Body of pancreas (tissue), 4 donors: ENCODE measurements around the gene ZMYM2. TPM values are rescaled to one million over a fixed set of nuclear protein-coding genes. Genes with fewer than 3 reads are reported as not detected.
A peak's percentile ranks its signal among the peaks of the same experiment; 100 is the strongest.

Experiments
- ATAC-seq: fragments of 150-250 bp; one replicate; pipeline ENCODE4 v1.9.1; 2016
- DNase-seq, 4 donors: peaks; one replicate each; pipeline ENCODE4 v3.0.0-alpha.2; 2019
- H3K27ac ChIP-seq, 4 donors: fragments of 200-600 bp; sonication (generic); 1 replicate in 3 of 4; 2 replicates in 1 of 4; pipeline versions ENCODE4 v1.5.1 to v1.6.1; 2016 to 2019; ENCODE audit warnings: mild to moderate bottlenecking in 1 of 4, mixed read lengths in 1 of 4, moderate library complexity in 1 of 4
- H3K27me3 ChIP-seq, 2 donors: fragments of 200-600 bp; sonication (generic); one replicate each; pipeline ENCODE4 v1.6.0; 2016; ENCODE audit warnings: mild to moderate bottlenecking in 1 of 2
- H3K36me3 ChIP-seq, 2 donors: fragments of 200-600 bp; sonication (generic); replicated peaks in 1 of 2; 2 replicates each; pipeline ENCODE4 v1.5.1; 2016; ENCODE audit warnings: low read depth in 2 of 2; ENCODE audit not compliant: insufficient read depth in 1 of 2
- H3K4me1 ChIP-seq: fragments of 200-600 bp; sonication (generic); one replicate; pipeline ENCODE4 v1.6.0; 2016
- H3K4me3 ChIP-seq, 2 donors: fragments of 200-600 bp; sonication (generic); 1 replicate in 1 of 2; 2 replicates in 1 of 2; pipeline ENCODE4 v1.5.1; 2016 to 2019
- H3K9me3 ChIP-seq, 3 donors: fragments of 200-600 bp; sonication (generic); 1 replicate in 2 of 3; 2 replicates in 1 of 3; pipeline ENCODE4 v1.5.1; 2016
- CTCF ChIP-seq, 7 experiments: fragments of 450-650 bp in 4 of 7; fragments of 200-600 bp in 3 of 7; sonication (generic) in 3 of 7; IDR thresholded peaks; one replicate each; pipeline ENCODE4 v1.5.1; 2016 to 2019; ENCODE audit warnings: antibody characterized with exemption in 7 of 7
- POLR2A ChIP-seq, 3 donors: fragments of 450-650 bp; IDR thresholded peaks; one replicate each; pipeline ENCODE4 v1.6.1; 2016; ENCODE audit warnings: antibody characterized with exemption in 3 of 3, mild to moderate bottlenecking in 2 of 3
- WGBS, 2 donors: methylation state at CpG; one replicate each; pipeline ENCODE4 v1.1.5; 2017; 5-methylcytosine and 5-hydroxymethylcytosine counted together
- intact Hi-C: fragments of 100-400 bp; cut with DNase I; formaldehyde crosslinking; loops from one replicate; pipeline ENCODE4 v1.15.1; 2023
- total RNA-seq, 2 donors: library from RNA; depleted of rRNA; stranded (reverse); fragments of >200 nt; gene quantifications; one replicate each; pipeline ENCODE4 v1.1.0, GENCODE V29; 2016

Gene ZMYM2
- total RNA-seq, 2 donors from 2014 or later = 34.6 to 52.1 TPM

DNA sequence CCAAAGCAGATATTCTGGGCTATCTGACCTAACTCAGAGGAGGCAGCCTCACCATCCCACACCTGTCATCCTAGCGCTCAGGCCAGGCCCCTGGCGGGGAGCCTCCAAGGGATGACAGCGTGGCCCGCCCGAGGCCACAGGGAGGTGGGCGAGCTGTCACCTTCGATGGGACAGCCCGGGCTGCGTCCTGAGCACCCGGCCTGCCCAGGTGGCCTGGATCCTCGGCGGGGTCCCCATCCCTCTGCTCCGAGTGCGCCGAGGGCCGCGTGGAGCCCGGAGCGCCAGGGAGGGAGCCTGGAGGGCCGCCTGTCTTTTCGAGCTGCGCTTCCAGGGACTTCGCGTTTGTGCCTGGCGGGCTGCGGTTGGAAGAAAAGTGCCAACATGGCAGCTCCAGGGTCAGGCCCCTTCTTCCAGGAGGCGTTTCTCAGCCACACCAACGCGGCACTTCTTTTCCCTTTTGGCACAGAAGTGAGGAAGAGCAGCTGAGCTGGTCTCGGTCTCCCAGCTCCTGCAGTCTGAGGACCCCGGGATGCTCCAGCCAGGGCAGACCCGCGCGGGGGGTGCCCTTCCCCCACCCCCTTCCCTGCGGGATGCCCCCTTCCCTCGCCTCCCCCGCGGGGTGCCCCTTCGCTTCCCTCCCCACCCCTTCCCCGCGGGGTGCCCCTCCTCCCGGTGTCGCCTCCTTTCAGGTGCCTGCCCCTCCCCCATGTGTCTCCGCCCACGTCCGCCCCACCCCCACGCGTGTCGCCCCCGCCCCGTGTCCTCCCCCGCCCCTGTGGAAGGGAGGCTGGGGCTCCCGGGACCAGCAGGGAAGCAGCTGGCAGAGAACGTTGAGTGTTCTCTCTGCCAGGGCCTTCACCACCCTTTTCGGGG is 160.0 kb downstream of the ZMYM2 start:
- ATAC-seq = peak; percentile 71
- intact Hi-C loops = no loop called here

DNA sequence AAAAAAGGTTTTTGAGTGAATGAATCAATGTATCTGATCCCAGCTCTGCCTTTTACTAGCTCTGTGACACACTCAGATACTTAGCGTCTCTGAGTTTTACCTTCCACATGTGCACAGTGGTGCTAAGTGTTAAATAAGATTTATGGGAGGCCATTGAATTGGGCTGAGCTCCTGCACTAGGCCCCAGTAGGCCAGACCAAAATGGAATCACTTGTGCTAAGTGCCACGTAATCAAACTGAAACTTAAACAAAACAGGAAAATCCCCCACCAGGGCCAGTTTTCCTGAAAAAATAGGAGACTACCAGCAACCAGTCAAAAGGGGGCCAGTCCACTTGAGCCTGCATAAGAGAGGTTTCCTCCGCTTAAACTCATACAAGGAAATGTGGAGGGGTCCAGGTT is 161.4 kb downstream of the ZMYM2 start:
- intact Hi-C loops = no loop called here
- DNase-seq (no peak), ATAC-seq (no peak)
- 69 to 82% methylated on average over 3 of the region's 3 CpGs for WGBS, 2 donors
- peaks cover 21% of the 10 kb centered on the region for H3K4me1 ChIP-seq
- H3K27me3 ChIP-seq = no peaks in the 10 kb centered on the region
- no peaks in the 10 kb centered on the region for H3K36me3 ChIP-seq
- H3K4me3 ChIP-seq = no peak overlapping the region
- TF ChIP-seq CTCF (IDR thresholded peaks at IDR 0.05) (no peak), POLR2A (IDR thresholded peaks at IDR 0.05) (no peak)
- H3K9me3 ChIP-seq = no peaks in the 10 kb centered on the region
- peak overlapping the region in 3 of 4 donors; percentile 93 to 94 (median 93) for H3K27ac ChIP-seq

More for the DNA sequence above, 160.0 kb downstream of the ZMYM2 start:
- peak; percentile 67 to 80 (median 76) for DNase-seq
- Histone ChIP-seq H3K9me3 (no peaks in the 10 kb centered on the region), H3K4me3 (peak overlapping the region; percentile 43 to 79), H3K4me1 (peaks cover 21% of the 10 kb centered on the region), H3K36me3 (no peaks in the 10 kb centered on the region), H3K27ac (peak overlapping the region; percentile 86 to 94 (median 93)), H3K27me3 (no peaks in the 10 kb centered on the region)
- no peak for TF ChIP-seq CTCF (IDR thresholded peaks at IDR 0.05)
- TF ChIP-seq POLR2A (IDR thresholded peaks at IDR 0.05) = no peak
- WGBS, 2 donors = 2% methylated on average over 7 to 35 of the region's 55 CpGs

DNA sequence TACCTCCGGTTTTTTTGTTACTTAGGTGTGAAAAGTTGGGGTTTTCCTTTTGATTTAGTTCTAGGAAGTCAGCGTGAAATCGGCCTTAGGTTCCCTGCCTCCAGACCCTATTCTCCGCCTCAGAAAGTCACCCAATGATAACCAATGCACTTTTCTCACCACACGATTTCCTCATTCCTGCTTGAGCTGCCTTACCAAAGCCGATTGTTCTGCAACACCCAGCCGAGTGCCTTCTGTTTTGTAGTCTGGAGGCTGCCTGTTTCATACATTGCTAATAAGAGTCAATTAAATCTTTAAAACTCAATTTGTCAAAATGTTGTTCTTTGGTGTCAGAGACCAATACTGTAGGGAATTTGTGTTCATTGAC is 162.6 kb downstream of the ZMYM2 start:
- H3K36me3 ChIP-seq = no peaks in the 10 kb centered on the region
- H3K4me3 ChIP-seq = no peak overlapping the region
- intact Hi-C loops = no loop called here
- no peaks in the 10 kb centered on the region for H3K9me3 ChIP-seq
- H3K27ac ChIP-seq = peak overlapping the region in 3 of 4 donors; percentile 13 to 94 (median 93)
- WGBS, 2 donors = 27 to 29% methylated on average over 6 to 7 of the region's 7 CpGs
- DNase-seq = no peak
- peaks cover 21% of the 10 kb centered on the region for H3K4me1 ChIP-seq
- ATAC-seq = no peak
- H3K27me3 ChIP-seq = no peaks in the 10 kb centered on the region
- TF ChIP-seq POLR2A (IDR thresholded peaks at IDR 0.05) (no peak), CTCF (IDR thresholded peaks at IDR 0.05) (no peak)

- no peak overlapping the region for H3K4me3 ChIP-seq
- DNase-seq (no peak), ATAC-seq (no peak)
- intact Hi-C loops = no loop called here
- no peaks in the 10 kb centered on the region for H3K36me3 ChIP-seq
- 70 to 72% methylated on average over 1 of the region's 1 CpG for WGBS, 2 donors
- H3K27me3 ChIP-seq = no peaks in the 10 kb centered on the region
- H3K4me1 ChIP-seq = peaks cover 26% of the 10 kb centered on the region
- H3K27ac ChIP-seq = no peak overlapping the region
- TF ChIP-seq POLR2A (IDR thresholded peaks at IDR 0.05) = no peak
- no peak for TF ChIP-seq CTCF (IDR thresholded peaks at IDR 0.05)
- no peaks in the 10 kb centered on the region for H3K9me3 ChIP-seq
Measured at GRCh38 chr13:20124303-20124702, 165.8 kb downstream of the ZMYM2 start.
